ENCODE results near the gene FAM107B. TPM values are rescaled to one million over a fixed set of nuclear protein-coding genes. Genes with fewer than 3 reads are reported as not detected.
"Not testable (repeated sequence)": the region's sequence is repeated elsewhere in the genome, so short reads cannot be mapped to it uniquely, and the experiment has no call there.

Gene FAM107B
- total RNA-seq, 1 experiment from 2014 or later, result 41.6 TPM

- TF ChIP-seq ZFX (IDR thresholded peaks at IDR 0.05), result no peak
- no peak for TF ChIP-seq POLR2A (IDR thresholded peaks at IDR 0.05; ENCODE audit: borderline replicate concordance, extremely low read depth, insufficient read depth, insufficient read length)
- no peak for TF ChIP-seq EZH2 (IDR thresholded peaks at IDR 0.05)
- no peak for TF ChIP-seq SP1 (IDR thresholded peaks at IDR 0.05; ENCODE audit: low read depth)
Observed at GRCh38 chr10:14820010-14820774, 45.5 kb upstream of the FAM107B start (continued).

- POLR2A ChIA-PET; H3K4me3 ChIP-seq (replicated peaks in 1 of 2; ENCODE audit: low read depth in 1 of 2, low read length in 2 of 2); H4K20me1 ChIP-seq (ENCODE audit: insufficient read depth); H3K4me2 ChIP-seq (ENCODE audit: low read length); BruUV-seq (replicated peaks); RAD21 ChIA-PET (ENCODE audit: low non-redundant PET in 1 of 2, low total read pairs in 2 of 2, uncharacterized antibody in 2 of 2, unreplicated experiment in 2 of 2); CTCF ChIA-PET; intact Hi-C loops (cut with micrococcal nuclease); H3K9me3 ChIP-seq (ENCODE audit: control insufficient read depth in 1 of 2, insufficient read depth in 1 of 2, low read depth in 1 of 2, low read length in 2 of 2); H2AFZ ChIP-seq (ENCODE audit: low read depth, low read length, poor library complexity, severe bottlenecking); H3K4me1 ChIP-seq (ENCODE audit: control insufficient read depth in 1 of 2, insufficient read depth in 2 of 2, low read length in 2 of 2); H3K9ac ChIP-seq (ENCODE audit: low read length); ATAC-seq; H3K79me2 ChIP-seq (ENCODE audit: insufficient read depth, low read length); H3K27me3 ChIP-seq (ENCODE audit: insufficient read depth, low read length); H3K36me3 ChIP-seq (ENCODE audit: control insufficient read depth in 1 of 2, insufficient read depth in 2 of 2, low read length in 2 of 2); H3K27ac ChIP-seq (ENCODE audit: low read depth, low read length); H3K9me2 ChIP-seq (ENCODE audit: insufficient read depth); DNase-seq (ENCODE audit: low read depth, low spot score): not testable (repeated sequence)
Observed at GRCh38 chr10:14816717-14817116, 42.0 kb upstream of the FAM107B start.

- ChIA-PET POLR2A (no interaction called here), RAD21 (ENCODE audit: low non-redundant PET in 1 of 2, low total read pairs in 2 of 2, uncharacterized antibody in 2 of 2, unreplicated experiment in 2 of 2) (no interaction called here), CTCF (interaction anchor here (0.8 kb wide), 1 partner anchor 8 kb away, joined by 3 read pairs; no protein-coding TSS in a partner anchor)
- Histone ChIP-seq H3K27me3 (ENCODE audit: insufficient read depth, low read length) (no peaks in the 10 kb centered on the region), H3K4me1 (ENCODE audit: control insufficient read depth in 1 of 2, insufficient read depth in 2 of 2, low read length in 2 of 2) (peaks cover 0 to 10% of the 10 kb centered on the region in 2 experiments; a peak in 1 of 4 replicates), H3K4me2 (ENCODE audit: low read length) (no peak overlapping the region), H3K9ac (ENCODE audit: low read length) (no peak overlapping the region), H3K9me3 (ENCODE audit: control insufficient read depth in 1 of 2, insufficient read depth in 1 of 2, low read depth in 1 of 2, low read length in 2 of 2) (no peaks in the 10 kb centered on the region), H3K79me2 (ENCODE audit: insufficient read depth, low read length) (no peaks in the 10 kb centered on the region), H3K4me3 (replicated peaks in 1 of 2; ENCODE audit: low read depth in 1 of 2, low read length in 2 of 2) (no peak overlapping the region), H3K9me2 (ENCODE audit: insufficient read depth) (no peaks in the 10 kb centered on the region), H4K20me1 (ENCODE audit: insufficient read depth) (no peaks in the 10 kb centered on the region), H3K36me3 (ENCODE audit: control insufficient read depth in 1 of 2, insufficient read depth in 2 of 2, low read length in 2 of 2) (no peaks in the 10 kb centered on the region), H2AFZ (ENCODE audit: low read depth, low read length, poor library complexity, severe bottlenecking) (no peak overlapping the region), H3K27ac (ENCODE audit: low read depth, low read length) (no peak overlapping the region)
- DNase-seq (ENCODE audit: low read depth, low spot score), result no peak
- no TSS peak for BruUV-seq (replicated peaks)
- TF ChIP-seq CBX3 (IDR thresholded peaks at IDR 0.05; ENCODE audit: low read depth) (no peak), CEBPB (IDR thresholded peaks at IDR 0.05; ENCODE audit: low read depth) (no peak), POLR2A (IDR thresholded peaks at IDR 0.05; ENCODE audit: borderline replicate concordance, extremely low read depth, insufficient read depth, insufficient read length) (no peak), JUND (IDR thresholded peaks at IDR 0.05) (no peak), EZH2 (IDR thresholded peaks at IDR 0.05) (no peak), SP1 (IDR thresholded peaks at IDR 0.05; ENCODE audit: low read depth) (no peak), ZFX (IDR thresholded peaks at IDR 0.05) (no peak), ZNF274 (IDR thresholded peaks at IDR 0.05; ENCODE audit: low read depth, low read length) (no peak), EGR1 (IDR thresholded peaks at IDR 0.05; ENCODE audit: low read depth) (no peak), ATF3 (IDR thresholded peaks at IDR 0.05) (no peak)
- ATAC-seq, result no peak
- intact Hi-C loops (cut with micrococcal nuclease), result no loop called here
Observed at GRCh38 chr10:14815681-14816080, 41.0 kb upstream of the FAM107B start.
